ENCODE measurements around the gene YPEL3.

YPEL3 gene

DNA sequence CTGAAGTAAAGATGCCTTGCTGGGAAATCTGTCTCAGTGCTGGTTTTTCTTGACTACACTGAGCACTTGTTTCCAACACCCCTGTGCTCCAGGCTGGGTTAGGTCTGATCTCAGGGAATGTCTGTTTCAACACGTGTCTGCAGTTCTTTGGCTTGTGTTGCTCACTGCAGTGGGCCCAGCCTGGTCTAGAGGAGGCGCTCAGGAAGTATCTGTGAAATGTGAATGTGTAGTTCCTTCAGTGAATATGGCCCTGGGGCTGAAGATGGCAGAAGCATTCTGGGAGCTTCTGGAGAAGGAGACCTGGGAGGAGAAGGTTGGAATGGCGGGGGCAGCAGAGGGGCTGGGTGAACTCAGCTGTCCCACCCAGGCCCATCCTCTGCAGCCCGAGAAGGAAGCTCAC, 8.1 kb upstream of the YPEL3 start:
- no peaks in the 10 kb centered on the region for H3K27me3 ChIP-seq (ENCODE audit: low read depth, low read length)
- no peaks in the 10 kb centered on the region for H3K4me1 ChIP-seq (ENCODE audit: control insufficient read depth in 1 of 2, insufficient read depth in 2 of 2, low read length in 2 of 2)
- H3K4me3 ChIP-seq (ENCODE audit: low read depth in 1 of 2, low read length in 2 of 2), result no peak overlapping the region
- no peak overlapping the region for H3K27ac ChIP-seq (ENCODE audit: low read length)
- H3K36me3 ChIP-seq (ENCODE audit: control insufficient read depth in 1 of 2, insufficient read depth in 2 of 2, low read length in 2 of 2), result peaks cover 8 to 36% of the 10 kb centered on the region in 2 donors
- no peaks in the 10 kb centered on the region for H3K9me3 ChIP-seq (ENCODE audit: control insufficient read depth in 1 of 2, low read length in 2 of 2)

DNA sequence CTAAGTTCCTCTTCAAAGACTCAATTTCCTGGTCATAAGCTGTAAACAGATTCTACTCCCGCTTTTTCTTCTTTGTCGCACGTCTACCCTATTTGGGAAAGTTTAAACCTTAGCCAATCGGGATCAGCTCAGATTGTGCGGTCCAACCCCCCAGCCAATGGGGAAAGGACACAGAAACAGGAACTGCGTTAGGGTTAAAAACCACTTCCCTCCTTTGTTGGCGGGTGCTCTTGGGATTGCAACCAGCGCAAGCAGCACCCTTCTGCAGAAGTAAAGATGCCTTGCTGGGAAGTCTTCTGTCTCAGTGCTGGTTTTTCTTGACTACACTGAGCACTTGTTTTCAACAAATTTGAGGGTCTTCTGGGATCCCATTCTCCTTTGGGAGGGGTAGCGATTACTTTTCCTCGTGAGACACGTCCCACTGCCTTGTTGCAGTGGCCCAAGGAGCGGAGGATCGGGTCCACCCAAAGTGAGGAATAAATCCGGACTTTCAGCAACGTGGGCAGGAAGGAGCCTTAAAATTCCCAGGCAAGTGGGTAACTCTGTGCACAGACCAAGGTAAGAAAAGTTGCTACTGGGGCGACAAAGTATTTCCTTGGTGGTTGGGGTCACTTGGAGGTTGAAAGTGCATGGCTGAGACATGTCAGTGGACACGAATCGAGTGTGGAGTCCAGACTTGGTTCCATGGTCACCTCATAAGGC, 1.0 kb upstream of the YPEL3 start:
- Histone ChIP-seq H3K27me3 (ENCODE audit: low read depth, low read length) (no peaks in the 10 kb centered on the region), H3K27ac (ENCODE audit: low read length) (no peak overlapping the region), H3K4me1 (ENCODE audit: control insufficient read depth in 1 of 2, insufficient read depth in 2 of 2, low read length in 2 of 2) (peaks cover 7 to 33% of the 10 kb centered on the region in 2 donors), H3K4me3 (ENCODE audit: low read depth in 1 of 2, low read length in 2 of 2) (peak overlapping the region; percentile 57 to 84), H3K9me3 (ENCODE audit: control insufficient read depth in 1 of 2, low read length in 2 of 2) (peaks cover 7 to 11% of the 10 kb centered on the region in 2 donors), H3K36me3 (ENCODE audit: control insufficient read depth in 1 of 2, insufficient read depth in 2 of 2, low read length in 2 of 2) (peaks cover 7 to 9% of the 10 kb centered on the region in 2 donors)

DNA sequence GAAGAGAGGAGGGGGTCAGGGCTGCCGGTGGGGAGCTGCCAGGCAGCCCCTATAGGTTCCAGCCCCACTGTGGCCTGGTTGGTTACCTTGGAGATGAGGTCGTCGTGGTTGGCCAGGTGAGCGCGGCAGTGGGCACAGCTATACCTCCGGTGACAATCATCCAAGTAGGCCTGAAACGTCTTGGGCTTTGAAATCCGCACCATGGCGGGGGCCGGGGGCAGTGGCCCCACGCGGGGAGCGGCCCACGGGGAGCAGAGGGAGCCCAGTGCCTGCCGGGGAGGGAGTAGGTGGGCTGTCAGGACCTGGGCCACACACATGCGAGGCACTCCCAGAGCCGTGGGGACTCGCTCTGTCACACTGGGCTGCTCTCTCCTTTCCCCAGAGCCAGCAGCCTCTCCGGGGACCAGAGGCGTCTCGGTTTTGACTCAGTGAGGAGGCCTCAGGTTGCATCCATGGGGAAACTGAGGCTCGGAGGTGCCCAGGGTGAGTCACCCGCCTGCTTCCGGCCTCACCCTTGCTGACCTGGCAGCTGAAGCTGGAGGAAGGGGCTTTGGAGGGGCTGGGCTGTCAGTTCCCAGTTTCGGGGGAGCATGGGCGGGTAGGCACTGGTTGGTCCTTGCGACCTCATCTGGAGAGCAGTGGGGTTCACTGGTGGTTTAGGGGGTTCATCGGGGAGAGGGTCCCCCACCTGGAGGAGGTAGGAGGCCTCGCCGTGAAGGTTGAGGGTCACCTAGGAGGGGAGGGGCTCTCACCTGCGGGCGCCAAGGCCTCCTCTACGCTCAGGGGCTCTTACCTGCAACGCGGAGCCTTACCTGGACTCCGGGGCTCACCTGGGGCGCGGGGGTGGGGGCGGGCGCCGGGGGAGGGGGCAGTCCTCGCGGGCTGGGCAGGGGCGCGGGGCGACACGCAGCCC, 591 bp downstream of the YPEL3 start:
- Histone ChIP-seq H3K27ac (ENCODE audit: low read length) (peak overlapping the region; percentile 84), H3K27me3 (ENCODE audit: low read depth, low read length) (no peaks in the 10 kb centered on the region), H3K4me1 (ENCODE audit: control insufficient read depth in 1 of 2, insufficient read depth in 2 of 2, low read length in 2 of 2) (peaks cover 7 to 40% of the 10 kb centered on the region in 2 donors), H3K36me3 (ENCODE audit: control insufficient read depth in 1 of 2, insufficient read depth in 2 of 2, low read length in 2 of 2) (peaks cover 7 to 9% of the 10 kb centered on the region in 2 donors), H3K9me3 (ENCODE audit: control insufficient read depth in 1 of 2, low read length in 2 of 2) (peaks cover 7 to 11% of the 10 kb centered on the region in 2 donors), H3K4me3 (ENCODE audit: low read depth in 1 of 2, low read length in 2 of 2) (peak overlapping the region; percentile 75 to 84)

DNA sequence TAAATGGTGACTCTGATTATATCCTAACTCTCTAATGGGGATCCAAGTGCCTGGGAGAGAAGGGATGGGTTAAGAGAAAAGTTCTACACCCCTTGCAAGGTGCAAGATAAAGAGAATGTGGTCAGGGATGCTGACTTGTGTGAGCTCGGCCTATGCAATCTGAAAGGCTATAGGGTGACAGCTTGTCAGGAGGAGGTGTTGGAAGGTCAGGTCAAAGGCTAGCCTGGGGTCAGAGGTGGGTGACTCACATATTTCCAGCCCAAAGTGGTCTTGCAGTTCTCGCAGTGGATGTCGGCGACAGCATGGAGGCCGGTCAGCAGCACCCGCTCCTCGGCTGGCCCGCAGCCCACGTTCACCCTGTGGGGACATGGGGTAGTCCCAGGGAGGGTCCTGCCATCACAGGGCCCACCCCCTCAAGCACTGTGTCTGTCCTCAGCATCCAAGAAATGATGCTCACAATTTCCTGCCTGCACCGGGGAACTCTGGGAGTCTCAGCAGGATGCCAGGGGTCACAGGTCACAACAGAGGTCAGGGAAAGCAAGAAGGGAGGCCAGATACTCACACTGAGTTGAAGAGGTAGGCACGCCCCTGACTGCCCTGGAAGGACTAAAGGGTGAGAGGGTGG, 1.4 kb downstream of the YPEL3 start:
- Histone ChIP-seq H3K27ac (ENCODE audit: low read length) (peak overlapping the region; percentile 84), H3K4me3 (ENCODE audit: low read depth in 1 of 2, low read length in 2 of 2) (peak overlapping the region; percentile 75 to 84), H3K27me3 (ENCODE audit: low read depth, low read length) (no peaks in the 10 kb centered on the region), H3K4me1 (ENCODE audit: control insufficient read depth in 1 of 2, insufficient read depth in 2 of 2, low read length in 2 of 2) (peaks cover 7 to 40% of the 10 kb centered on the region in 2 donors), H3K36me3 (ENCODE audit: control insufficient read depth in 1 of 2, insufficient read depth in 2 of 2, low read length in 2 of 2) (peaks cover 7 to 9% of the 10 kb centered on the region in 2 donors), H3K9me3 (ENCODE audit: control insufficient read depth in 1 of 2, low read length in 2 of 2) (peaks cover 7 to 11% of the 10 kb centered on the region in 2 donors)

GRCh38 chr16:30092373-30093010, 3.5 kb downstream of the YPEL3 start:
- Histone ChIP-seq H3K36me3 (ENCODE audit: control insufficient read depth in 1 of 2, insufficient read depth in 2 of 2, low read length in 2 of 2) (peaks cover 7 to 9% of the 10 kb centered on the region in 2 donors), H3K27me3 (ENCODE audit: low read depth, low read length) (no peaks in the 10 kb centered on the region), H3K4me1 (ENCODE audit: control insufficient read depth in 1 of 2, insufficient read depth in 2 of 2, low read length in 2 of 2) (peaks cover 7 to 40% of the 10 kb centered on the region in 2 donors), H3K9me3 (ENCODE audit: control insufficient read depth in 1 of 2, low read length in 2 of 2) (peaks cover 3 to 8% of the 10 kb centered on the region in 2 donors), H3K4me3 (ENCODE audit: low read depth in 1 of 2, low read length in 2 of 2) (peak overlapping the region; percentile 60 to 62), H3K27ac (ENCODE audit: low read length) (peak overlapping the region; percentile 72)

GRCh38 chr16:30091474-30092372, 4.3 kb downstream of the YPEL3 start, which contains the start of gene TBX6:
Gene TBX6 (minus strand): TSS chr16:30091924. CDS start chr16:30091193, 731 bp downstream.
- peak within 1 kb of the TSS; percentile 72 for H3K27ac ChIP-seq (ENCODE audit: low read length)
- H3K4me1 ChIP-seq (ENCODE audit: control insufficient read depth in 1 of 2, insufficient read depth in 2 of 2, low read length in 2 of 2), result peaks cover 7 to 40% of the 10 kb centered on the region in 2 donors
- no peaks in the 10 kb centered on the region for H3K27me3 ChIP-seq (ENCODE audit: low read depth, low read length)
- H3K4me3 ChIP-seq (ENCODE audit: low read depth in 1 of 2, low read length in 2 of 2), result peak within 1 kb of the TSS; percentile 60 to 62
- peaks cover 0 to under 1% of the 10 kb centered on the region in 2 donors for H3K9me3 ChIP-seq (ENCODE audit: control insufficient read depth in 1 of 2, low read length in 2 of 2)
- H3K36me3 ChIP-seq (ENCODE audit: control insufficient read depth in 1 of 2, insufficient read depth in 2 of 2, low read length in 2 of 2), result peaks cover 7 to 9% of the 10 kb centered on the region in 2 donors

DNA sequence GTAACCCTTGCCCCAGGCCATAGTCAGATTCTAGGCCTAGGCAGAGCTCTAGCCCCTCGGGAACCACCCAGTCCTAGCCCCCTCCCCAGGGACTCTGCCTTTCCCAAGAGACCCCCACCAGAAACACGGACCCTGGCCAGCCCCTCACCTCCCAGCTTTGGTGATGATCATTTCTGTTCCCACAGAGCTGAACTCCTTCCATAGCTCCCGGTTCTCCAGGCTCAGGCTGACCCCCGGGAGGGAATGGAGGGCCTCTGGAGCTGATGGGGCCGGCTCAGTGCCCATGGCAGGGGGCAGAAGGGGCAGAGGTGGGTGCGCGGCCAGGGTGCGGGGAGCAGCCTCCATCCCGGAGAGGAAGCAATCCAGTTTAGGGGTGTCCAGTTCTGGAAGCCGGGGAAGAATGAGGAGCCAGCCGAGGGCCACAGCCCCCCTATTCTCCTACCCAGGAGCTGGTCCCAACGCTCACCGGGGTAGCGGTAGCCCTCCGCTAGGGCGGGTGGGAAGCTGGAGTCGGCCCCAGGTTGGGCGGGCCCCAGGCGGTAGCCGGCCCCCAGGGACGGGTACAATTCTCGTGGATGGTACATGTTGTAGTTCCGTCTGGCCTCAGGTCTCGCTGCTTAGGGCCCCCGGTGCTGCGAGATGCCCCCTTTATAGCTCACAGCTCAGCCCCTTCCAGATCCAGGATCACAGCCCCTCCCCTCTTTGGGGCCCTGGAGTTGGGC, 5.2 kb downstream of the YPEL3 start:
- Histone ChIP-seq H3K27ac (ENCODE audit: low read length) (no peak overlapping the region), H3K4me1 (ENCODE audit: control insufficient read depth in 1 of 2, insufficient read depth in 2 of 2, low read length in 2 of 2) (peaks cover 7 to 40% of the 10 kb centered on the region in 2 donors), H3K4me3 (ENCODE audit: low read depth in 1 of 2, low read length in 2 of 2) (peak overlapping the region in 1 of 2 donors; percentile 62), H3K27me3 (ENCODE audit: low read depth, low read length) (no peaks in the 10 kb centered on the region), H3K36me3 (ENCODE audit: control insufficient read depth in 1 of 2, insufficient read depth in 2 of 2, low read length in 2 of 2) (peaks cover 7 to 9% of the 10 kb centered on the region in 2 donors), H3K9me3 (ENCODE audit: control insufficient read depth in 1 of 2, low read length in 2 of 2) (no peaks in the 10 kb centered on the region)

DNA sequence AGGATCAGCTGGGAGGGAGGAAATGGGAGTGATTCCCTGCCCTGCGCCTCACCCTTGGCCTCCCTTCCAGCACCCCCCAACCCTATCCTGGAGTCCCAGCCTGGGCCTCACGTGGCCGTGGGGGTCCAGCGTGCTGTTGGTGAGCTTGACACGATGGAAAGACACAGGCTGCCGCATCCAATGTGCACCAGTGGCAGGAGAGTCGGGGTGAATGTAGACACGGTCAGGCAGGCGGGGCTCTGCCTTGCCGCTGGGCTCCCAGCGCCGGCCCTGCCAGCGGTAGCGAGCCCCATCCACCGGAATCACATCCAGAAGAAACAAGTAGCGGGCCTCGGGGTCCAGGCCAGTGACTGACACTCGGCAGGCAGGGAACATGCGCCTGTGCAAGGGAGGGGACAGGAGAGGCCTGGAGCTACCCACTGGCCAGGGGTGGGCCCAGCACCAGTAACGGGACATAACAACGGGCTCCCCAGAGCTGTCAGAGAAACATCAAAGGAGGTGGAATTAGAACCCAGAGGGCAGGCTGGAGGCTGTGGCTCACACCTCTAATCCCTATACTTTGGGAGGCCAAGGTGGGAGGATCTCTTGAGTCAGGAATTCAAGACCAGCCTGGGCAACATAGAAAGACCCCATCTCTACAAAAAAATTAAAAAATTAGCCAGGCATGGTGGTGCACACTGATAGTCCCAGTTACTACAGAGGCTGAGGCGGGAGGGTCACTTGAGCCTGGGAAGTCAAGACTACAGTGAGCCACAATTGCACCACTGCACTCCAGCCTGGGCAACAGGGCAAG, 7.0 kb downstream of the YPEL3 start:
- H3K36me3 ChIP-seq (ENCODE audit: control insufficient read depth in 1 of 2, insufficient read depth in 2 of 2, low read length in 2 of 2), result peaks cover 8 to 15% of the 10 kb centered on the region in 2 donors
- peaks cover 0 to 24% of the 10 kb centered on the region in 2 donors for H3K4me1 ChIP-seq (ENCODE audit: control insufficient read depth in 1 of 2, insufficient read depth in 2 of 2, low read length in 2 of 2)
- H3K4me3 ChIP-seq (ENCODE audit: low read depth in 1 of 2, low read length in 2 of 2), result no peak overlapping the region
- H3K27ac ChIP-seq (ENCODE audit: low read length), result no peak overlapping the region
- no peaks in the 10 kb centered on the region for H3K9me3 ChIP-seq (ENCODE audit: control insufficient read depth in 1 of 2, low read length in 2 of 2)
- H3K27me3 ChIP-seq (ENCODE audit: low read depth, low read length), result no peaks in the 10 kb centered on the region

DNA sequence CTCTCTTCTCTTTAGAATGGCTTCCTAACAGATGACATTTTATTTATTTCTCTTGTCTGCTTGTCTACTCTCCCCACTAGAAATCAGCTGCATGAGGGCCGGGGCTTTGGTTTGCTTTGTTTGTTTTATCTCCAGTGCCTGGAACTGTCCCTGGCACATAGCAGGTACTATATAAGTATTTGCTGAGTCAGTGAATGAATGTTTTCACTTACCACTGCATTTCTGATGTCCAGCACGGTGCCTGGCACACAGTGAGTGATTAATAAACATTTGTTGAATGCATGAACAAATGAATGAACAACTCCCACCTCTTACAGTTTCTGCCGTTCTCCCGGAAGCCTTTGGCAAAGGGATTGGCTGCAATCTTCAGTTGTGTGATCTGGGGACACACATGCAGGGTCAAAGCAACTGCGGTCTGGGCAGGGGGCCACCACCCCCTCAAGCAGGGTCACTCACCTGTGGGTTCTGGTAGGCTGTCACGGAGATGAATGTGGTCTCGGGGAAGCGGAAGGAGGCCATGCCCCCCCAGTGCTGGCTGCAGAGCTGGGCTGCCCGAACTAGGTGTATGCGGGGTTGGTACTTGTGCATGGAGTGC, 7.7 kb downstream of the YPEL3 start:
- Histone ChIP-seq H3K27ac (ENCODE audit: low read length) (no peak overlapping the region), H3K36me3 (ENCODE audit: control insufficient read depth in 1 of 2, insufficient read depth in 2 of 2, low read length in 2 of 2) (peaks cover 12 to 22% of the 10 kb centered on the region in 2 donors), H3K4me3 (ENCODE audit: low read depth in 1 of 2, low read length in 2 of 2) (no peak overlapping the region), H3K9me3 (ENCODE audit: control insufficient read depth in 1 of 2, low read length in 2 of 2) (no peaks in the 10 kb centered on the region), H3K4me1 (ENCODE audit: control insufficient read depth in 1 of 2, insufficient read depth in 2 of 2, low read length in 2 of 2) (peaks cover 0 to 19% of the 10 kb centered on the region in 2 donors), H3K27me3 (ENCODE audit: low read depth, low read length) (no peaks in the 10 kb centered on the region)
